GM18951 (cell line): ENCODE measurements around the gene PPP1R3G.

ENCODE experiments used
- POLR2A ChIP-seq: IDR thresholded peaks from 4 replicates; pipeline ENCODE4 v1.6.1; 2011; ENCODE audit warnings: mild to moderate bottlenecking; ENCODE audit not compliant: insufficient read length, insufficient read depth; ENCODE audit errors: extremely low read depth
- in situ Hi-C: fragments of 300-500 bp; cut with MboI; formaldehyde crosslinking; loops from one replicate; pipeline ENCODE4 v1.12.0; 2022; ENCODE audit warnings: low sequenced_read_pairs, mixed read lengths, inconsistent platforms; ENCODE audit not compliant: unreplicated experiment

Gene PPP1R3G

DNA sequence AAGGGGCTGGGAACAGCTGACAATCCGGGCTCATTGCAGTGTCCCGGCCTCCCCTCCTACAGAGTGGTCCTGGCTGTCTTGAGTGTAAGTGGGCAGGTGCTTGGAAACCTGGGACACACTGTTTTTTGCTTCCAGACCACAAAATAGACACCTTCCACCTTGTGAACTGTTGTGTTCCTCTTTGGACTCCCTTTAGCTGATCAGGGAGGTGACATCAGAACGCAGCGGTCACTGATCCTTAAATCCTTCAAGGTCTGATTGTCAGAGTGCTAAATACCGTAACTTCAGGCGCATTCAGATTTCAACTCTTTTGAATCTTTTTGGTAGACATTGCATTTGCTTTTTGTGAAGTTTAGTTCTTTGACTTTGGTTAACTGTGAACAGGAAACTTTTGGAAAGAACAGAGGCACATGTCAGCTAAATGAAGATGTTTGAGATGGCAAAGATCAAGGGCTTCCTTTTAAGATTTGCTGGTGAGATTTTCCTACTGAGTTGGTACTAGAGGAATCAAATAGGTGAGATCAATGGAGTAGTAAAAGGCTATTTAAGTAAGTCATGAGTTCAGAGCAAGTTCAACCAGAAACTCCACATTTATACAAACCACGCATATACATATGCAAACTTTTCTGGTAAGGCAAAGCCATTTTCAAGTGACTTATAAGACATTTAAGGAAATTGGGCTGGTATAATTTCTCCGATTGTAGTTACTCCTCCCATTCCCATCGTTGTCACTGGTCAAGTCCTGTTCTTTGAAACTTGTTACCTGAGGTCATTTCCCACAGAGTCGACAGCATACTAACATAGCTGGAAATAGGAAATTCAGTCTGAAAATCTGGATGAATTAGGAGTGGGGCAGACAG lies 6.3 kb downstream of the PPP1R3G start:
- in situ Hi-C loops, result no loop called here
- no peak for TF ChIP-seq POLR2A

DNA sequence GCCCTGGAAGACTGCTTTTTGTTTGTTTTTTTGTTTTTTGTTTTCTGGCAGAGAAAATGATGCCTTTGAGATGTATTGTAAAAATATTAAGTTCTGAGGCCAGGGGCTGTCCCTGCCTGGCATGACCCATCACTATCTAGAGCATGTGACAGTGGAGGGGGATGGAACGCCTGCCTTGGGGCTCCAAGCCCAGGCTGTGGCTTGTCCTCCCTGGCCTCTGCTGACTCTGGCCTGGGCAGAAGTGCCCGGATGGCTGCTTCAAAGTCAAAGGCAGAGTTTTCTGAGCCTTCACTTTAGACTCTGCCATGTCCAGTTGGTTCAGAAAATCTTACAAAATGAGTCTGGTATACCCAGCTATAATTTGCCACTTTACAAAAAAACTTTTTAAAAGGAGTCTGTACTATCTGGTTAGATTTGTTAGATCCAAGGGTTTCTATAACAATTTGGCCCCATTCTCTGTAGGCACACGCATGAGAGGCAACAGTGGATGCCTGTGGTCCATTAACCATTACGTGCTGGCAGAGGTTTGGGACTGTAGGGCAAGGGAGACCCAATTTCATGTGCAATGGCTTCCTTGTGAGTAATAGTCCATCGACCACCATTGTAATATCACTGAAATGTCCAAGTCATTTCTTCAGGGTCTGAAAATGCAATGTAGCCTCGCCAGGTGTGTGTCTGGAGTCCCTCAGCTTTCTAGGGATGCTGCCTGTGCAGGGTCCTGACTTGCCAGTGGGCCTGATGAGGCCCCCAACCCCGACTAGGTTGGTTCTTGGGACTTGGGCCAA lies 8.3 kb downstream of the PPP1R3G start:
- in situ Hi-C loops, result no loop called here
- TF ChIP-seq POLR2A, result no peak

DNA sequence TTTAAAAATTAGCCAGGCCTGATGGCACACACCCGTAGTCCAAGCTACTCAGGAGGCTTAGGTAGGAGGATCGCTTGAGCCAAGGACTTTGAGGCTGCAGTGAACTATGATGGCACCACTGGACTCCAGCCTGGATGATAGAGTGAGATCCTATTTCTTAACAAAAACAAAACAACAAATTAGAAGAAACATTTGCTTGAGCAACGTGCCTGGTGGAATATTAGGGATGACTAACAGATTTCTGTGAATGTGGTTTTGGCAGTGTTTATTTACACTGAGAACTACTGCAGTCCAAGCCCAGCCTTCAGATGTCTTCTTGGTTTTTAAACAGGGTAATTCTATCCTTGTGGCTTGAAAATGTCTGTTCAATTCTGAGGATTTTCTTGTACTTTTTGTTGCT lies 9.2 kb downstream of the PPP1R3G start:
- in situ Hi-C loops, result no loop called here
- no peak for TF ChIP-seq POLR2A

DNA sequence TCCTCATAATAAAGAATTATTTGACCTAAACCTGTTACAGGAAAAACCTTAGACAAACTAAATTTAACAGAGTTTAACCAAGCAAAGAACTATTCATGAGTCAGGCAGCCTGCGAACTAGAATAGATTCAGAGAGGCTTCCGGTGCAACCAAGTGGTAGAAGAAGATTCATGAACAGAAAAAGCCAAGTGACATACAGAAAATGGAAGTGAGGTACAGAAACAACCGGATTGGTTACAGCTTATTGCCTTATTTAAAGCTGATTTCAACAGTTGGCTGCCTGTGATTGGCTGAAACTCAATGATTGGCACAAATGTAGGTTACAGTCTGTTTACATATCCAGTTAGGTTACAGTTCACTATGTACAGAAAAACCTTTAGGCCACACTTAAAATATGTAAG lies 10.1 kb downstream of the PPP1R3G start:
- in situ Hi-C loops, result no loop called here
- TF ChIP-seq POLR2A, result no peak

DNA sequence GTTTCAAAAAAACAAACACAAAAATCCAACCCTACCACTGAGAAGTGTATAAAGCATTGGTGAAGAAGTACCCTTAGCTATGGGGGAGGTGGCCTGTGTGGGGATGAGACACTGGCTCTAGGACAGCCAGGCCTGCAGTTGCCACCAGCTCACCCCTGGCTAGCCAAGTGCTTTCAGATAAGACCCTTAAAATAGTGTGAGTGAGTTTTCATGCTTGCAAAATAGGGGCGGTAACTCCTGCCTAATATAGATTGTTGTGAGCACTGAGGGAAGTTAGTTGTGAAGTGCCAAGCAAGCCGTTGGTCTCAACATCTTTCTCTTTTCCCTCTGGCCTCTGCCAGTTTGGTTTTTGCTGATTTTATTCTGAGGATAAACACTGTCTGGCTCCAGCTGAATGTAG lies 11.3 kb downstream of the PPP1R3G start:
- TF ChIP-seq POLR2A, result no peak
- in situ Hi-C loops, result no loop called here

DNA sequence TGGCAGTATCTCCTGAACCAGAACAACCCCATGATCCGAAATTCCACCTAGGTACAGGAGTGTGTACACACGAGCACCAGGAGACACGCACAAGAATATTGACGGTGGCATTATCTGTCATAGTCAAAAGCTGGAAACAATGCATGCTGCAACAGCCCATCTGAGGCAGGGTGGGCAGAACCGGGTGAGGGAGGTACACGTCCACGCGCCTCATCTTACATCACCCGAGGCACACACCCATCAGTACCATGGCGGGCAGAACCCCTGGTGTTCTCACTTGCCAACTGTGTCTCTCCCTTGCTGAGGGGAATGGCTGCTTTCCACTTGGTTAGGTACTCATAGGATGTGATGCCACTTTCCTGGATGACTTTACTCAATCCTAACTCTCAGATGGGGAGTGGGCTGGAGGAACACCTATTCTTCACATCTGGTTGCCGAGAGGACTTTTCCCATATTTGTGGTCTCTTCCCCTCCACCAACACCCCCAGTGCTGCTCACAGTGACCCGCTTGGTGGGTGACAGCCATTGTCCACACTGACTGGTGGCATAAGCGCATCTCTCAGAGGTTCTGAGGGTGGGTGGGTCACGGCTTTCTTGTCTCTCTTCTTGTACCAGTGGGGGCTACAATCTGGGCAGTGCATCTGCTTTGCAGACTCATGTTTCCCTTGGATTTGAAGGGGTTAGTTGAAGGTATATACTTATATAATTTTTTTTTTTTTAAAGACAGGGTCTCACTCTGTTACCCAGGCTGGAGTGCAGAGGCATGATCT lies 13.5 kb downstream of the PPP1R3G start:
- no peak for TF ChIP-seq POLR2A
- in situ Hi-C loops, result no loop called here

DNA sequence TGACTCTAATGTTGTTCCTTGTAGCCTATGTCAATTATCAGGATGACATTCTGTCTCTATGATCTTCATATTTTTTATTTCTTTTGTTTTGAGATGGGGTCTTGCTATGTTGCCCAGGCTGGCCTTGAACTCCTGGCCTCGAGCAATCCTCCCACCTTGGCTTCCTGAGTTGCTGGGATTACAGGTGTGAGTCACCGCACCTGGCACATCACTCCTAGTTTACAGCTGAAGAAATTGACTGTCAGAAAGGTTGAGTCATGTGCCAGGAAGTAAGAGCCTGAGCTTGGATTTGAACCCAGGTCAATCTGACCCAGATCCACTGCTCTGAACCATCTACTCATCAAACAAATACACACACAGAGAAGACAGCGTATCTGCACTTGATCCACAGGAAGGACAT lies 14.4 kb downstream of the PPP1R3G start:
- in situ Hi-C loops, result no loop called here
- no peak for TF ChIP-seq POLR2A

DNA sequence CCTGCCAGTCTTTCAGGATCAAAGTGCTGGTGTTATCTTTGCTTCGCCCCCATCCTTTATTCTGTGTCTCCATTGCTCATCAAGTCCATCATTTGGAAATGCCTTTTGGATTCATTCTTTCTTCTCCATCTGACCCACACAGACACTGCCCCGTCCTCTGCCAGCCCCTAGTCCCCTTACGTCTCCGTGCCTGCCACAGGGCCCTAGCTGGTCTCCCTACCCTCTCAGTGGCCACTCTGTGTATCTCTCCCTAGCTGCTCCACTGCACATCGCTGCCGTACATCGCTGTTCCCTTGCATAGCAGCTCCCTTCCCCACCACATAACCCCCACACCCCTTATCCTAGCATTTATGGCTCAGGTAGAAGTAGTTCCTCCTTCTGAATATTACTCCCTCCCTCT lies 15.7 kb downstream of the PPP1R3G start:
- no peak for TF ChIP-seq POLR2A
- in situ Hi-C loops, result no loop called here

DNA sequence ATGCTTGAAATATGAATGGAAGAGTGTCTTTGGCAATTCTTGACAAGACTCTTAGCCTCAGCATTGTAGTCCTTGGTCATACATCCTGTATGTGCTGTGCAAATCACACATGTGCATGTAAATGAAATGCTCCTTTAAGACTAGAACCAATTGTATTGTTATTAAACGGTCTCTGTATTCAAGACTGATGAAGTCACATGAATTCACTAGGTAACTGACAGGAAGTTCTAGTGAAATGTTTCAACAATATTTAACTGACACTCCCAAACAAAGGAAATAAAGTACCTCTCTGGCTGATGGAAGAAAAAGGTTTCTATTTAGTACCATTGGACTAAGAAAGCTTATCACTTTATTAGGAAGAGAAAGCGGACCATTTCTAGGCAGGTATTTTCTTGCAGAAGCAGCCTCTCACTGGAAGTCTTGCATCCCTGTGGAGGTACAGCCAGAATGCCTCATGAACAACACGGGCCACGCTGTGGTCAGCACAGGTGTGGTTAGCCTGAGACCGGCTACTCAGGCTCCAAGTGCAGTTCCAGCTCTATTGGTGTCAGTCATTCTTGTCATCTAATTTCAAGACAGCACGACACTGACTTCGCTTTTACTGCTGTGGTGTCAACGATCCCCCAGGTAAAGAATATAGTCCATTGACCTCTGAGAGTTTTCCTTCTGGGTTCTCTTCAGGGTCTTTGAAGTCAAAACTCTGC lies 17.3 kb downstream of the PPP1R3G start:
- TF ChIP-seq POLR2A, result no peak

DNA sequence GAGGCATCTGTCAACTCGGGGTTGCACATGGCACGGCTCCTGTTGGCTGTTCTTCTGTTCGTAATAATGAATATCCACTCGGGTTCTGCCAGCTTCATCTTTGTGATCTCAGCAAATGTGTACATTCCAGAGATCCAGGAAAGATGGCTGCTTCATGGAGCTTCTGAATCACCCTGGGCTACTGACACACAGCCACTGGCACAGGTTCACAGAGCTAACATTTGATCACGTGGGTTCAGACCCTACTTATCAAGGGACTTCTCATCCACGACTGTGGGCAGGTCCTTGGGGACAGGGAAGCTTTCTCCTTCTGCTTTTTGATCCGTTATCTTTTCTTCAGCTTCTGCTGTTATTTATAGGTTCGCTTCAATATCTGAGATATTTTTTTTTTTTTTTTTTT lies 18.1 kb downstream of the PPP1R3G start:
- TF ChIP-seq POLR2A, result no peak
- in situ Hi-C loops, result no loop called here

More for the DNA sequence above, 17.3 kb downstream of the PPP1R3G start:
- in situ Hi-C loops, result no loop called here

DNA sequence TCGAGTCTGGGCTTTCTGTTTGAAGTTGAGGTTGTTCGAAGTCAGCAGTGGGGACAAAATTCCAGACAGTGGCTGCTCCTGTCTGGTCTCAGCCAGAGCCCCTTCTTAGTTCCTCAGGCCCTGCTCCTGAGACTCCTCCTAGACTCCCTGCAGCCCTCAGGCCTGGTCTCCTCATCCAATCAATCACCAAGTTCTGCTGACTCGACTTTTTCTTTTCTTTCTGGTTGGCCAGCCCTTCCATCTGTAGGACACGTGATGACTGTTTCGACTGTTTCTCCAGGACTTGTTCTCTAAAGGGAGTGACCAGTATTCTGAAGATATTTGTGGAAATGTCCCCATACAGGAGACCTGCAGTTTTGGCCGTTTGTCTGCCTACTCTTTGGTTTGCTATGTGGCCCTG lies 19.5 kb downstream of the PPP1R3G start:
- in situ Hi-C loops, result no loop called here

DNA sequence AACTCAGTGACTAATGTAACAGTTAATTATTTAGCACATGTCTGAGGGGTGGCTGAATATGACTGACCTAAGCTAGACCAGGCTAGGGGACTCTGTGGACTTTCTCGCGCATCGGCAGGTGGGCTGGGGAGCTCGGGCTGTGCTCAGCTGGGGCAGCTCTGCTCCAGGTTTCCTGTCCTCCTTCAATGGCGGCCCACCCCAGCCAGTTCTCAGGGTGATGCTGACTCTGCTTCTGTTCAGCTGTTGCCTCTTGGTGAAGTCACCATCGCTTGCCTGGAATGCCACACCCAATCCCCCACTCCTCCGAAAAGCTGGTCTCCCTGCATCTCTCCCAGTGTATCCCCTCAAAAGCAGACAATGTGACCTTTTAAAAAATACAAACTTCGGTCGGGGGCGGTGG lies 20.0 kb downstream of the PPP1R3G start:
- no peak for TF ChIP-seq POLR2A
- in situ Hi-C loops, result no loop called here

More for the DNA sequence above, 19.5 kb downstream of the PPP1R3G start:
- TF ChIP-seq POLR2A, result no peak

DNA sequence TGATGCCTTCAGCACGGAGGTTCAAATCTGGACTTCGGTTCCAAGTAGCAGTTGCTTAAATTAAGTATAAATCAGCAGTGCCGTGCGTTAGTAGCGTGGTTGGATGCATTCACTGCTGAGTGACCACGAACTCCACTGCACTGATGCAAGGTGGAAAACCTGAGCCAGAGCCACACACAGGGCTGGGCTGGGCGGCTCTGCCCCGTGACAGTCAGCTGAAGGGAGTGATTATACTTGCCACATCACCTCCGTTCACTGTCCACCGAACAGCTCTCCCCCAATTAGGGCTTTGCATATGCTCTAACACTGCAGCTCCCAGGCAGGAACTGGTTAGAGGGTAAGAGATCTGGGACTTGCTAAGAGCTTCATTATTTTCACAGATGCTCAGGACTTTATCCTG lies 22.2 kb downstream of the PPP1R3G start:
- in situ Hi-C loops, result no loop called here

DNA sequence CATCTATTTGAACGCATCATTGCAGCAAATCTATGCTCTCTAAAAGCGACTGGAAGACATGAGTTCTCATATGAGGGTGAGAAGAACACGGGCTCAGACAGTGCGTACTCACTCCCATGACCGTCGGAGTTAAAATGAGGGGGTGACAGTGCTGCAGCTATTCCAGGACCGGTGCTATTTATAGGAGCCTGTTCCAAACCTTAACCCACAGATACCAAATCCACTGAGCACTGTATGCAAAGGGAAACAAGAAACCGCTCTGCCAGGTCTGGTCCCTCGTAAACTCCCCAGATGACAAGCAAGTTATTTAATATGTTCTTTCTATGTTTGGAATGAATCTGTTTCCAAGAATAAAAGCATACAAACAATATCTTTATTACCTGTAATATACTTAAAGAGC lies 22.9 kb downstream of the PPP1R3G start:
- in situ Hi-C loops, result no loop called here
- TF ChIP-seq POLR2A, result no peak

More for the DNA sequence above, 22.2 kb downstream of the PPP1R3G start:
- TF ChIP-seq POLR2A, result no peak
